ENCODE data around the gene HS1BP3.

Gene HS1BP3

GRCh38 chr2:20645301-20645701, 5.6 kb downstream of the HS1BP3 start:
- no peak for DNase-seq

DNA sequence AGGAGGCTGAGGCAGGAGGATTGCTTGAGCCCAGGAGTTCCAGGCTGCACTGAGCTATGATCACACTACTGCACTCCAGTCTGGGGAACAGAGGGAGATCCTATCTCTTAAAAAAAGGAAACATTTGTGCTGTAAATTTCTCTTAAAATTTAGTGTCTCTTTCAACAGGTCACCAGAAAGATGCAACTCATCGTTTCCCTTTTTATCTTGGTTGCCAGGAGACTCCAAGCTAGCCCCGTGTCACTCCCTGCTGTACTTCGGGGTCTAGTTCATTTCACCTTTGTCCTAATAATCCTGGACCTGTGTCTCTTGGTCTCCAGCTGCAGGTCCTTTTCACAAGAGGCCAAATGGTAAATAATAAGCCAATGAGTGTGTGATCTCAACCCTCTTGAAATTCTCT, 7.1 kb downstream of the HS1BP3 start:
- DNase-seq, result no peak

GRCh38 chr2:20643060-20643459, 7.8 kb downstream of the HS1BP3 start:
- no peak for DNase-seq

GRCh38 chr2:20642055-20642971, 8.6 kb downstream of the HS1BP3 start:
- peak; percentile 83 for DNase-seq

DNA sequence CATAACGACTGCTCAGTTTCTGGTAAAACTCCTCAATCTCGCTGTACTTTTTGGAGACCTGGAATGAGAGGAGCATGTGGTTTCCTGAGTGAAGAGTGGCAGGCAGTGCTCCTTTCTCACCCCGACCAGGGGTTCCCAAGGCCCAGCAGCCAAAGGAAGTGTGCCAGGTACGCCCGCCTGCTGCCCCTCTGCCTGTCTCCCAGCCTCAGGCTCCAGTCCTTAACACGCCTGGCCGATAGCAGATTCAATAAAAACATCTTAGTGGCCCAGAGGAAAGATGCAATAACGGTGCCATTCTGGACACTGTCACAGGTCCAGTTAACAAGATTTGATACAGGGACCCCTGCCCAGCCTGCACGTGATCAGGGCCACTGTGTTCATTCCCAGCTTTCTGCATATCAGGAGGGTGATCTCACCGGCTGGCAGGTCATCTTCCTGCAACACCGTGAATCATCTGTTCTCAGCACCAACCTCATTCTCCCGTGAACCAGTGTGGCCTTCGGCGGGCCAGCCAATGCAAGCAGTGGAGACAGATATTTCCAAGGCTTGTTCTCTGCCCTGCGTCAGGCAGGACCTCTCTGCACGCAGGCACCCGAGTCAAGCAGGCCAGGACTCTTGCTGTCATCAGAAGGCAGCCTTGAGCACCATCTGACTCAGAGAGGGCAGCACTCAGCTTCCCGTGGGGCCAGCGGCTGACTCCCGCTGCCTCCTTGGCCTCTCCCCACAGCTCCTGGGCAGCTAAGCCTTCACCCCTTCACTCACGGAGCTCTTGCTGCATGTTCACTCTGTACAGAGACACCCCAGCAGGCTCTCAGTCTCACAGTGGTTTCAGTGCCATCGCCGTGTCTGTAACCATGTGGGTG, 9.5 kb downstream of the HS1BP3 start:
- DNase-seq, result no peak

GRCh38 chr2:20640411-20641122, 10.3 kb downstream of the HS1BP3 start:
- no peak for DNase-seq

GRCh38 chr2:20638646-20639430, 12.1 kb downstream of the HS1BP3 start:
- no peak for DNase-seq

DNA sequence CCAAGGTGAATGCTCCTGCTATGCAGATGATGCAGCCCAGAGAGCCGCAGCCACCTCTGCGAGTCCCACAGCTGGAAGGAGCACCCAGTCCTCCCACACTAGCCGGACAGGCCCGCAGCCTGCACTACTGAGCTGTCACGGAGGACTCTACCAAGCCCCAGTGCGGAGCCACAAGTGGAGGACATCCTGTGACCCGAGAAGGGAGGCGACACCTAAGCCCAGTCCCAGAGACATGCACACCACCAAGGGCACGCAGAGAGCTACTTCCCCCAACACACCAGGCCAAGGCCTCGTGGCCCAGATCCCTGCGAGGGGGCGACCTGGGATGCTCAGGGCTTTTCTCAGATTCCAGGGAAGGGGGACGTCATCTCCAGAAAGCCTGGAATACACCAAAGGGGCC, 12.9 kb downstream of the HS1BP3 start:
- no peak for DNase-seq

DNA sequence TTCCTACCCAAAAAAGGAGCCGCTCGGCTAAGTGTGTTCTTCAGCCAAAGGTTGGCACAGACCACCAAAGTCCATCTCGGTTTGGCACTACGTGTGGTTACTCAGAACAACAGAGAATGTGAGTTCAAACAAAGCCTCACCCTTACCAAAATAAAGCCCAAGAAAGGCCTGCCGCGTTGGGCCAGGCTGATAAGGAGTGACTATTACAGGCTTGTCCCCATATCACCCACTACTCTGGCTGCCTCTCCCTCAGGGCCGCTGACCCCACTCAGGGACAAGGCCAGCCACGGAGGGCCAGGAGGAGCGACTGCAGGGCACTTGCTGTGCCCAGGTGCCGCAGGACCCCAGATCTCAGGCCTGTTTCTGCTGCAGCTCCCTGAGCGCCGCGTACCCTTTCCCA, 13.8 kb downstream of the HS1BP3 start:
- DNase-seq, result no peak

GRCh38 chr2:20635675-20636584, 15.0 kb downstream of the HS1BP3 start:
- peak; percentile 74 for DNase-seq

- DNase-seq, result no peak
Measured at GRCh38 chr2:20635113-20635510, 15.8 kb downstream of the HS1BP3 start.

GRCh38 chr2:20634507-20635112, 16.3 kb downstream of the HS1BP3 start:
- no peak for DNase-seq

DNA sequence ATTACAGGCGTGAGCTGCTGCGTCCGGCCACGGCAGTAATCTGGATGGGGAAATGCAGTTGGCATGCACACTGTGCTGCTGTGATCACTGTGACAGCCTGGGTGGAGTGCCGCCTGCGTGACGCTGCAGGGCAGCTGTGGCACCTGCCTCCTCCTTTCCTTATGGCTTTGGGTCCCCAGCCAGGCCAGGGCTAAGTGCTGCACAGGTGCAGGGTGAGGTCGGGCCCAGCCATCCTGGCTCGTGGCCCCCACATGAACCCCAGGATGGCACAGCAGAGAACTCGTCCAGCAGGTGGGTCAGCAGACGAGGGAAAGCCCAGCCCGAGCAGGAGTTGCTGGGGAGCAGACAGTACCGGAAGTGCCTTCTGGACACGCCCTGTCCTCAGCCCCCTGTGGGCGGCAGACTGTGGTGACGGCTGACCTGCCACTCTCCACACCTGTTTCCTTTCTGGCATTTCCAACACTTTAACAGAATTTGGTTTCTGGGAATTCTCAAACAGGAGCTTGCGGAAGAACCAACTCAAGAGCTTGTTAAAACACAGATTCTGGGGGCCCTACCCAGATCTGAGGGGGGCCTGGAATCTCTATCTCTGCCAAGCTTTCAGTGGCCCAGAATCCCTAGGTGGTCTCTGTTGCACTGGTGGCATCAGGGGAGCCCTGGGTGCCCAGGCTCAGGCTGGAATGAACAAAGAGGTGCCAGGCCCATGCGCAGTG, 16.9 kb downstream of the HS1BP3 start:
- no peak for DNase-seq

- DNase-seq, result no peak
Measured at GRCh38 chr2:20633001-20633400, 17.9 kb downstream of the HS1BP3 start.

- no peak for DNase-seq
Measured at GRCh38 chr2:20632446-20632990, 18.4 kb downstream of the HS1BP3 start.

DNA sequence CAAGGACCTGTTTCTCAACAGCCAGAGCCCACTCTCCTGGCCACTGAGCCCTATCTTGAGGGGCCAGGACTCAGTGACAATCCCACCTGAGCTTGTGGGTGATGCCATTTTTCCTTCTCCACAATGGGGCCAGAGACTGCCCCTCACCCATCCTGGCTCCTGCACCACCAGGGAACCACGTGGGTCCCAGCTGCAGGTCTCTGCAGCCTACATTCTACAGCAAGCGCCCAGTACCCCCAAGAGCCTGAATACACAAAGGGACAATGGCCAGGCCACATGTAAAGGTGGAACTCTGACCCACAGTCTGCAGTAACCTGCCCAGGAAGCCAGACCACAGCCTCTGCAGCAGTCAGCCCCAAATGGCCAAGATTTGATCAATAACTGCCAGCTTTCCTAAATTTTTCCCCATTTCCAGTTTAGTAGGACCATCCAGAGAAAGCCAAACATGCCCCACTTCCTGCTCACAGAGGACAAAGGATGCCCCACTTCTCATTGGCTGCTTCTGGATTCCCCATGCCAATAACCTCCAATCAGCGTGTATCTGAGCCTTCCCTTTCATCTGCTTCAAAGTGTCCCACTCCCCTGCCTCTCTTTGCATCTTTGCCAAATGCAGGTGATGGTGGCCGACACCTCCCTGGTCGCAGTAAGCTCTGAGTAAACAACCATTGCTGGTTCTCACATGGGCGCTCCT, 19.1 kb downstream of the HS1BP3 start:
- no peak for DNase-seq

- DNase-seq, result no peak
Measured at GRCh38 chr2:20630967-20631366, 19.9 kb downstream of the HS1BP3 start.

DNA sequence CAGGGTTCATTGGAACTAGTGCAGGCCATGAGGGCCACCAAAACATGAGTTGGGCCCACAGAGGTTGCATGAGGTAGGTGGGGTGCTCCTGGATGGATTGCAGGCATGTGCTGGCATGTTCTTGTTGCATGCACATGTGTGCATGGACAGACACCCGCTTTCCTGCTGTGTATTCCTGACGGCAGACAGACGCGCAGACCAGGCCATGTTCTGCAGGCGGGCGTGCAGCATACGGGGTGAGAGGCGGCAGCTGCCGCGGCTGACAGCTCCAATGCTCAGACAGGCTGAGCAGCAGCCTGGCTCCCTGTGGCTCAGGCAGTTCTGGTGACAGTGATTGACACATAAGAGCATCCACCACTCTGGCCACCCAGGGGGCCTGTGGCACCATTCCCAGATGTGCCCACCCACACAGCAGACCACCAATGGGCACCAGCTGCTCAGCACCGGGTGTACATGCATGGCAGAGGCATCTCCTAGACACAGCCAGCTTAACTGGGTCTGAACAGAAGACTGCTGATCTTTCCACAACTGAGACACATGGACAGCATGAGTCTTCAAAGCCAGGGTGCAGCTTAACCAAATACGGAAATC, 21.2 kb downstream of the HS1BP3 start:
- no peak for DNase-seq

DNA sequence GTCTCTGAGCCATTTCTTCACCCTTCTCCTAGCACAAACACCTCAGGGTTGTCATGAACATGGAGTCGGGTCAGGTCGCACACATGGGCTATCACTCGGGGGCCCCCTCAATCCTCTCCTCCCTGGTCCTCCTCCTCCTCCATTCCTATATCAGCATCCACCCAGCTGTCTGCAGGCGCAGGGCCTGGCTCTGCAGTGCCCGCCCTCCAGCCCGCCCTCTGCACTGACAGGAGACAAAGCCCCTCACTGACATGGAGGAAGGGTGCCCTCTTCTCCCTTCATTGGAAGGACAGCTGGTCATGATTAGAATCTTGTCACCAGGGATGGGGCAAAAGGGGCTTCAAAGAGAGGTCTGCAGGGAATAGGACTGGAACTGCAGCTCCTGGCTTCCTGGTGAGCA, 21.7 kb downstream of the HS1BP3 start:
- no peak for DNase-seq

All from activated CD4-positive, alpha-beta T cell treated with anti-CD3 and anti-CD28 coated beads for 48 hours (primary cell).